Central memory CD4-positive, alpha-beta T cell (primary cell): ENCODE results near the gene AFF3.
A peak's percentile ranks its signal among the peaks of the same experiment; 100 is the strongest.
"Not testable (repeated sequence)": the region's sequence is repeated elsewhere in the genome, so short reads cannot be mapped to it uniquely, and the experiment has no call there.

Source experiments
- DNase-seq: peaks from one replicate; pipeline ENCODE4 v3.0.0; 2022
- total RNA-seq, 3 experiments: gene quantifications; one replicate each; lab custom pipeline; 2026; lab: John Stamatoyannopoulos, UW

AFF3 gene
- total RNA-seq, result 1.7 to 20.3 (median 2.1) reads per million in 3 experiments

GRCh38 chr2:100142393-100142792 is at the start of gene AFF3:
AFF3 (minus strand) TSS chr2:100142590; CDS start chr2:100104454, 38,136 bp downstream.
- peak; percentile 7 for DNase-seq

GRCh38 chr2:100189387-100189786 is 47.0 kb upstream of the AFF3 start:
- no peak for DNase-seq

GRCh38 chr2:100188326-100188725 is 45.9 kb upstream of the AFF3 start:
- DNase-seq, result no peak

- no peak for DNase-seq
Observed at GRCh38 chr2:100186126-100186525, 43.7 kb upstream of the AFF3 start.

- DNase-seq, result no peak
Observed at GRCh38 chr2:100185516-100185915, 43.1 kb upstream of the AFF3 start.

- DNase-seq, result no peak
Observed at GRCh38 chr2:100185105-100185504, 42.7 kb upstream of the AFF3 start.

- no peak for DNase-seq
Observed at GRCh38 chr2:100184055-100184737, 41.8 kb upstream of the AFF3 start.

GRCh38 chr2:100182494-100183361 is 40.3 kb upstream of the AFF3 start:
- DNase-seq, result no peak

GRCh38 chr2:100180503-100180902 is 38.1 kb upstream of the AFF3 start:
- DNase-seq, result no peak

GRCh38 chr2:100179806-100180205 is 37.4 kb upstream of the AFF3 start:
- no peak for DNase-seq

- DNase-seq, result no peak
Observed at GRCh38 chr2:100178864-100179263, 36.5 kb upstream of the AFF3 start.

- DNase-seq, result peak; percentile 21
Observed at GRCh38 chr2:100178085-100178788, 35.8 kb upstream of the AFF3 start.

GRCh38 chr2:100176925-100177324 is 34.5 kb upstream of the AFF3 start:
- DNase-seq, result no peak

GRCh38 chr2:100174026-100174431 is 31.6 kb upstream of the AFF3 start:
- DNase-seq, result no peak

- DNase-seq, result no peak
Observed at GRCh38 chr2:100166701-100167100, 24.3 kb upstream of the AFF3 start.

GRCh38 chr2:100163605-100164004 is 21.2 kb upstream of the AFF3 start:
- DNase-seq, result no peak

- no peak for DNase-seq
Observed at GRCh38 chr2:100161945-100162620, 19.7 kb upstream of the AFF3 start.

- DNase-seq, result no peak
Observed at GRCh38 chr2:100160396-100160795, 18.0 kb upstream of the AFF3 start.

- DNase-seq, result not testable (repeated sequence)
Observed at GRCh38 chr2:100151832-100152231, 9.4 kb upstream of the AFF3 start.

- no peak for DNase-seq
Observed at GRCh38 chr2:100151310-100151709, 8.9 kb upstream of the AFF3 start.

GRCh38 chr2:100148883-100149282 is 6.5 kb upstream of the AFF3 start:
- no peak for DNase-seq

GRCh38 chr2:100146657-100146960 is 4.2 kb upstream of the AFF3 start:
- no peak for DNase-seq
